ENCODE measurements around the gene WDR76. TPM values are rescaled to one million over a fixed set of nuclear protein-coding genes. Genes with fewer than 3 reads are reported as not detected.

WDR76 gene
- total RNA-seq, 2 experiments from 2014 or later = 69.9 to 79.3 TPM

GRCh38 chr15:43791993-43792760 lies 34.6 kb upstream of the WDR76 start, which contains the start of gene SERF2:
Gene SERF2 (plus strand): TSS chr15:43792320. CDS start chr15:43792377, 57 bp downstream.
- Mint-ChIP-seq H3K4me1 (ENCODE audit: low read depth) (peaks cover 43% of the 10 kb centered on the region), H3K36me3 (ENCODE audit: low read depth) (peaks cover 45% of the 10 kb centered on the region), H3K4me3 (peak within 1 kb of the TSS; percentile 98), H3K9me3 (no peaks in the 10 kb centered on the region), H3K27ac (peak within 1 kb of the TSS; percentile 98), H3K27me3 (no peaks in the 10 kb centered on the region)
- CTCF ChIA-PET = interaction anchor here (1.0 to 3.1 kb wide), 3 partner anchors 15 to 33 kb away, joined by 3 to 17 read pairs (median 3); partner anchors contain the start of genes ELL3 and MFAP1
- ATAC-seq (peak; percentile 97), DNase-seq (peak; percentile 100)
- TF ChIP-seq CTCF (IDR thresholded peaks at IDR 0.05) = no peak
- POLR2A ChIA-PET = interaction anchor here (0.9 to 2.8 kb wide), 10 partner anchors 9 to 45 kb away, joined by 3 to 30 read pairs (median 12); partner anchors contain the start of genes ELL3, HYPK, MFAP1 and SERINC4
- intact Hi-C loops (cut with micrococcal nuclease) = no loop called here

- H3K9me3 Mint-ChIP-seq = no peaks in the 10 kb centered on the region
- peak; percentile 12 for ATAC-seq
These were observed 33.9 kb upstream of the WDR76 start for GRCh38 chr15:43792761-43793476.

GRCh38 chr15:43793647-43794046 lies 33.2 kb upstream of the WDR76 start:
- Mint-ChIP-seq H3K36me3 (ENCODE audit: low read depth) (peaks cover 51% of the 10 kb centered on the region), H3K4me3 (peak overlapping the region; percentile 98), H3K27ac (peak overlapping the region; percentile 98), H3K27me3 (no peaks in the 10 kb centered on the region), H3K4me1 (ENCODE audit: low read depth) (peaks cover 49% of the 10 kb centered on the region), H3K9me3 (no peaks in the 10 kb centered on the region)
- DNase-seq (no peak), ATAC-seq (no peak)
- intact Hi-C loops (cut with micrococcal nuclease) = no loop called here
- CTCF ChIA-PET = interaction anchor here (3.1 kb wide), 1 partner anchor 16 kb away, joined by 17 read pairs; the partner anchor contains the start of gene ELL3
- POLR2A ChIA-PET = interaction anchor here (0.6 to 2.8 kb wide), 13 partner anchors 7 to 433 kb away, joined by 3 to 30 read pairs (median 4); partner anchors contain the start of genes ELL3, HYPK, MFAP1 and SERINC4
- TF ChIP-seq CTCF (IDR thresholded peaks at IDR 0.05) = no peak

More at GRCh38 chr15:43792761-43793476, 33.9 kb upstream of the WDR76 start:
- Mint-ChIP-seq H3K36me3 (ENCODE audit: low read depth) (peaks cover 45% of the 10 kb centered on the region), H3K4me1 (ENCODE audit: low read depth) (peaks cover 43% of the 10 kb centered on the region), H3K4me3 (peak overlapping the region; percentile 98), H3K27me3 (no peaks in the 10 kb centered on the region), H3K27ac (peak overlapping the region; percentile 98)
- POLR2A ChIA-PET = interaction anchor here (0.6 to 2.8 kb wide), 14 partner anchors 8 to 432 kb away, joined by 3 to 30 read pairs (median 4); partner anchors contain the start of genes ELL3, HYPK, MFAP1 and SERINC4
- CTCF ChIA-PET = interaction anchor here (1.4 to 3.1 kb wide), 2 partner anchors 16 to 32 kb away, joined by 3 to 17 read pairs; partner anchors contain the start of genes ELL3 and MFAP1
- DNase-seq = peak; percentile 76
- intact Hi-C loops (cut with micrococcal nuclease) = no loop called here
- no peak for TF ChIP-seq CTCF (IDR thresholded peaks at IDR 0.05)

GRCh38 chr15:43794269-43795037 lies 32.3 kb upstream of the WDR76 start:
- Mint-ChIP-seq H3K9me3 (no peaks in the 10 kb centered on the region), H3K4me1 (ENCODE audit: low read depth) (peaks cover 53% of the 10 kb centered on the region), H3K27ac (peak overlapping the region; percentile 98), H3K27me3 (no peaks in the 10 kb centered on the region), H3K4me3 (peak overlapping the region; percentile 98), H3K36me3 (ENCODE audit: low read depth) (peaks cover 59% of the 10 kb centered on the region)
- ChIA-PET CTCF (interaction anchor here (1.2 to 3.1 kb wide), 2 partner anchors 10 to 17 kb away, joined by 3 to 17 read pairs; partner anchors contain the start of gene ELL3), POLR2A (interaction anchor here (0.7 to 2.6 kb wide), 8 partner anchors 8 to 30 kb away, joined by 3 to 16 read pairs (median 4); partner anchors contain the start of gene MFAP1)
- ATAC-seq (no peak), DNase-seq (no peak)
- intact Hi-C loops (cut with micrococcal nuclease) = no loop called here
- no peak for TF ChIP-seq CTCF (IDR thresholded peaks at IDR 0.05)

Data from activated CD8-positive, alpha-beta T cell treated with anti-CD3 and anti-CD28 coated beads for 36 hours (primary cell).